OCI-LY7 (cell line): Measurements from ENCODE around the gene GPRIN2. TPM values are rescaled to one million over a fixed set of nuclear protein-coding genes. Genes with fewer than 3 reads are reported as not detected.

ENCODE experiments used
- BruUV-seq: library from RNA; stranded (reverse); fragments of 400-500 nt; replicated peaks from 2 replicates; lab custom pipeline; 2021; lab: Mats Ljungman, UMichigan
- CTCF ChIA-PET: fragments of 300-600 bp; sonication (Branson Sonifier 250); formaldehyde crosslinking; loops from one replicate; lab custom pipeline; 2022; ENCODE audit warnings: antibody characterized with exemption; ENCODE audit not compliant: unreplicated experiment; lab: Charles Lee
- POLR2A ChIA-PET: fragments of 300-600 bp; sonication (Branson Sonifier 250); formaldehyde crosslinking; loops from one replicate; lab custom pipeline; 2022; ENCODE audit warnings: antibody characterized with exemption; lab: Charles Lee
- DNase-seq: peaks from one replicate; pipeline ENCODE4 v3.0.0-alpha.2; 2015; ENCODE audit warnings: low spot score
- H2AFZ ChIP-seq: fragments of 200-600 bp; sonication (generic), shearing (Covaris generic); 2 replicates; pipeline ENCODE4 v1.6.1; 2014; ENCODE audit warnings: mild to moderate bottlenecking, antibody characterized with exemption, low read length, moderate library complexity
- H3K27ac ChIP-seq: fragments of 200-600 bp; sonication (generic); 2 replicates; pipeline ENCODE4 v1.5.1; 2014; ENCODE audit warnings: mixed run types, low read depth, mild to moderate bottlenecking, moderate library complexity, low read length, inconsistent platforms; ENCODE audit not compliant: poor library complexity, severe bottlenecking
- H3K36me3 ChIP-seq: fragments of 200-600 bp; sonication (generic); 2 replicates; pipeline ENCODE4 v1.6.1; 2014; ENCODE audit warnings: mild to moderate bottlenecking, antibody characterized with exemption, low read length, moderate library complexity, mixed read lengths; ENCODE audit not compliant: insufficient read depth
- H3K4me1 ChIP-seq: fragments of 200-600 bp; sonication (generic); 2 replicates; pipeline ENCODE4 v1.5.1; 2014; ENCODE audit warnings: mild to moderate bottlenecking, low read length; ENCODE audit not compliant: insufficient read depth, poor library complexity, severe bottlenecking
- H3K4me2 ChIP-seq: fragments of 200-600 bp; sonication (generic); 2 replicates; pipeline ENCODE4 v1.6.1; 2014; ENCODE audit warnings: mild to moderate bottlenecking, low read length
- H3K4me3 ChIP-seq: fragments of 200-600 bp; sonication (generic); 2 replicates; pipeline ENCODE4 v1.5.1; 2014; ENCODE audit warnings: mild to moderate bottlenecking, low read depth, low read length; ENCODE audit not compliant: poor library complexity, severe bottlenecking
- H3K79me2 ChIP-seq: fragments of 200-600 bp; sonication (generic); 2 replicates; pipeline ENCODE4 v1.6.1; 2016; ENCODE audit warnings: low read depth, mild to moderate bottlenecking, low read length, moderate library complexity, mixed read lengths; ENCODE audit not compliant: insufficient read depth
- H3K9me2 ChIP-seq: fragments of 200-600 bp; sonication (generic); 2 replicates; pipeline ENCODE4 v1.6.1; 2016; ENCODE audit warnings: mild to moderate bottlenecking, low read length, mixed read lengths; ENCODE audit not compliant: insufficient read depth
- H3K9me3 ChIP-seq: fragments of 200-600 bp; sonication (generic); 2 replicates; pipeline ENCODE4 v1.6.1; 2014; ENCODE audit warnings: mild to moderate bottlenecking, mixed run types, low read length, mixed read lengths
- H4K20me1 ChIP-seq: fragments of 200-600 bp; sonication (generic); 2 replicates; pipeline ENCODE4 v1.6.1; 2014; ENCODE audit warnings: mild to moderate bottlenecking, antibody characterized with exemption, low read length, moderate library complexity, mixed read lengths; ENCODE audit not compliant: insufficient read depth
- CTCF ChIP-seq: fragments of 200-600 bp; sonication (generic); conservative IDR thresholded peaks from 2 replicates; pipeline ENCODE4 v1.5.1; 2014; ENCODE audit warnings: mild to moderate bottlenecking, antibody characterized with exemption, low read length, moderate library complexity, mixed read lengths
- EZH2phosphoT487 ChIP-seq: fragments of 200-600 bp; sonication (generic); IDR thresholded peaks from 2 replicates; pipeline ENCODE4 v1.6.1; 2018; ENCODE audit warnings: low read depth, borderline replicate concordance, mild to moderate bottlenecking, mixed run types, antibody characterized with exemption, low read length, moderate library complexity, mixed read lengths
- intact Hi-C: fragments of 100-400 bp; cut with micrococcal nuclease; formaldehyde crosslinking; loops from one replicate; pipeline ENCODE4 v1.10.0; 2022; ENCODE audit not compliant: unreplicated experiment
- total RNA-seq, 2 experiments: library from RNA; depleted of rRNA in 1 of 2; stranded (reverse); fragments of >200 nt in 1 of 2; shearing (Covaris generic) in 1 of 2; gene quantifications; 2 replicates each; pipeline ENCODE4 v1.2.3, GENCODE V29; 2014 to 2022

The GPRIN2 gene
- total RNA-seq, 2 experiments from 2014 or later: not detected

- DNase-seq: no peak
- Histone ChIP-seq H3K4me2 (no peak overlapping the region), H3K79me2 (no peaks in the 10 kb centered on the region), H2AFZ (no peak overlapping the region), H3K9me3 (peaks cover 8% of the 10 kb centered on the region), H3K4me1 (no peaks in the 10 kb centered on the region), H3K36me3 (no peaks in the 10 kb centered on the region), H3K9me2 (no peaks in the 10 kb centered on the region), H3K4me3 (no peak overlapping the region), H4K20me1 (no peaks in the 10 kb centered on the region), H3K27ac (no peak overlapping the region)
- CTCF ChIA-PET: no interaction called here
- TF ChIP-seq CTCF (no peak), EZH2phosphoT487 (no peak)
- intact Hi-C loops: no loop called here
- no TSS peak for BruUV-seq
- POLR2A ChIA-PET: no interaction called here
These were observed 30.4 kb downstream of the GPRIN2 start for GRCh38 chr10:46525824-46526681.

- Histone ChIP-seq H3K79me2 (no peaks in the 10 kb centered on the region), H2AFZ (no peak overlapping the region), H4K20me1 (no peaks in the 10 kb centered on the region), H3K9me3 (peaks cover 8% of the 10 kb centered on the region), H3K4me3 (no peak overlapping the region), H3K36me3 (no peaks in the 10 kb centered on the region), H3K9me2 (no peaks in the 10 kb centered on the region), H3K4me2 (no peak overlapping the region), H3K4me1 (no peaks in the 10 kb centered on the region), H3K27ac (no peak overlapping the region)
- BruUV-seq: no TSS peak
- intact Hi-C loops: no loop called here
- DNase-seq: no peak
- POLR2A ChIA-PET: no interaction called here
- TF ChIP-seq EZH2phosphoT487 (no peak), CTCF (no peak)
- CTCF ChIA-PET: no interaction called here
These were observed 31.2 kb downstream of the GPRIN2 start for GRCh38 chr10:46525177-46525823.
